ENCODE data around the gene AMY1A.
"Not testable (repeated sequence)": the region's sequence is repeated elsewhere in the genome, so short reads cannot be mapped to it uniquely, and the experiment has no call there.

Gene AMY1A

DNA sequence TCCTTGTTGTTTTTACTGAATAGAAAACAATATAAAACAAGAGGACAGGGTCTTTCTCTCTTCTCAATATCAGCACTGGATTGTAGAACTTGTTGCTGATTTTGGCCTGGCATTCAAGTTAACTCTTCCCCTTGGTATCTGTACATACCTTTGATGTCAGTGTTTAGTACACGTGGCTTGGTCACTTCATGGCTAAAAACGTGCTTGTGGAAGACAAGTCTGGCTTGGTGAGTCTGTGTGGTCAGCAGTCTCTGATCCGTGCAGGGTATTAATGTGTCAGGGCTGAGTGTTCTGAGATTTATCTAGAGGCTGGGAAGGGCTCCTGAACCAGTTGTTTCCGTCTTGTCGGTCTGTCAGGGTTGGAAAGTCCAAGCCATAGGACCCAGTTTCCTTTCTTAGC is at the start of gene AMY1A:
Gene AMY1A (plus strand): TSS at position 301 of the 400 bp plus-strand sequence. CDS start 571 bp downstream, outside the sequence.
- DNase-seq: not testable (repeated sequence)

DNA sequence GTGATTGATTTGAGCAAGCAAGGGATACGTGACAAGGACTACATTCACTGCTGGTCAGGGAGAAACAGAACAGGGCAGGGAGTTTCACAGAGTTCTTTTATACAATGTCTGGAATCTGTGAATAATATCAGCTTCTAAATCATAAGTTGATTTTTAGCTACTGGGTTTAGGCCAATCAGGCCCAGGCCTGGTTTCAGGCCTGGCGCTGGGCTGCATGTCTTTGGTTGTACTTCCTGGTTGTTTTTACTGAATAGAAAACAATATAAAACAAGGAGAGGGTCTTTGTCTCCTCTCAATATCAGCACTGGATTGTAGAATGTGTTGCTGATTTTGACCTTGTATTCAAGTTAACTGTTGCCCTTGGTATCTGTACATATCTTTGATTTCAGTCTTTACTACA is 39.2 kb upstream of the AMY1A start:
- no peak for DNase-seq

DNA sequence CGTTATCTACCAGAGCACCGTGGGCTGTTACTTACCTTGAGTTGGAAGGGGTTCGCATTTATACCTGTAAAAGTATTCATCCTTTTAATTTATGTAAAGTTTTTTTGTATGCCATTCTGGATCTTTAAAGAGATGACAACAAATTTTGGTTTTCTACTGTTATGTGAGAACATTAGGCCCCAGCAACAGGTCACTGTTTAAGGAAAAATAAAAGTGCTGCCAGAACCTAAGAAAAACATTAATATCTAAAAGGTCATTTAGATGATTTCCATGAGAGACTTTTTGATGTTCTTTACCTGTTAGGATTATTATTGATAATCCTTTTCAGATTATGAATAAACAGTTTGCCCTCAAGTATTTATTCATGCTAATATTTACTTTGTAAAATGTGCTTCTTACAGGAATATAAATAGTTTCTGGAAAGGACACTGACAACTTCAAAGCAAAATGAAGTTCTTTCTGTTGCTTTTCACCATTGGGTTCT is 38.5 kb upstream of the AMY1A start, which contains the start of gene AMY2A:
Gene AMY2A (plus strand): TSS at position 434 of the 484 bp plus-strand sequence. CDS start 14 bp downstream, at position 448.
- not testable (repeated sequence) for DNase-seq

DNA sequence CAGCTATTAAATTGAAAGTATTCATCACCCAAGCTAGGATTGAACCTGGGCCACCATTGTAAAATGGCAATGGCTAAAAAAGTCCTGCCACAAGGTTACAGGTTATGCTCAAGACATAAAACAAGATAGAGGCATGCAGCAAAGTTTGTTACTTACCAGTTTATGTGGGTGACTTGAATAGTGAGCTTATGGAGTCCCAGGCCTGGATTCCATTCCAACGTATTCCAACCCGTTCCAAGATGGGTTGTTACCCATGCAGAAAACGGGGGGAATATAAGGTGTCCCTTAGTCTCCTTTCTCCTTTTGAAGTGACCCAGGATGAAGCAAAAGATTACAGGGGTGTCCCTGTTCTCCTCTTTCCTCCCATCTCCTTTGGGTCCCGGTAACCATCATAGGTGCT is 28.1 kb upstream of the AMY1A start:
- not testable (repeated sequence) for DNase-seq

DNA sequence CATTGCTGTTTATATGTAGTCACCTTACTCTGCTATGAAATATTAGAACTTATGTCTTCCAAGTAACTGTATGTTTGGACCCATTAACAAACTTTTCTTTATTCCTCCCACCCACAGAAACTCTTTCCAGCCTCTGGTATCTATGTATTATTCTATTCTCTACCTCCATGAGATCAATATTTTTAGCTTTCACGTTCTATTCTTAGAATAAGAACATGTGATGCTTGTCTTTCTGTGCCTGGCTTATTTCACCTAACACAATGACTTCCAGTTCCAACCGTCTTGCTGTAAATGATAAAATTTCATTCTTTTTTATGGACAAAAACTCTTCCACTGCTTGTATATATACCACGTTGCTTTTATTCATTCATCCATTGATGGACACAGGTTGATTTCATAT is 14.4 kb upstream of the AMY1A start:
- not testable (repeated sequence) for DNase-seq

DNA sequence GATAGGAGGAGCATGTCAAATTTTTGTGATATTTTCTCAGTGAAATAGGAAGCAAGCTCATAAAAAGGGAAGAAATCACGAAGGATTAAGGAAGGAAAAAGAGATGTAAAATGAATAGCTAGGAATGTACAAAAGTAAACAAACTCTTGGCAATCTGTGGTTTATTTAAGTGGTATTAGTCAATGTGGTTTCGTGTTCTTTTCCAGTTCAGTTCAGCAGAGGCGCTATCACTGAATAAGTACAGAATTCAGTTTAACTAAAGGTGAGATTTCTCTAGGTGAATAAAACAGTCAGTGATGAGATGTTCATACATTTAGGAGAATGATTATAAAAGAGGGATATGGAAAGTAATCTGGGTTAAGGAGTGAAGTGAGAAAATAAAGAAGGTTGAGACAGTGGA is 11.7 kb upstream of the AMY1A start:
- DNase-seq: not testable (repeated sequence)

DNA sequence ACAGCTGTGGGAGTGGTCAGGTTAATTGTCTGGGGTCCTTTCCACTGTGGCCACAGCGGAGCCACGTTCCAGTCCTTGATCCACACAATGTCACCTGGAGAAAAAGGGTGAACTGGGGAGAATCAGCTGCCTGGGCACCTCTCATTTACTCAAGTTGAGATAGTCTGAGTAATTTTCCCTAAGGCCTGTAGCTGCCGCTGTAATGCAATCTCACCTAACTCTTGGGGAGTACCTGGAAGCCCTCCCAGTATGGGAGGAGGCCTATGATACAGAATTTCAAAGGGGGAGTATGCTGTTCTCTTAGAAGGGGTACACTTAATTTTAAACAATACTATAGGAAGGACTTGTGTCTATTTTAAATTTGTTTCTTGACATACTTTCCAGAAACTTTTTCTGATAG is 5.3 kb upstream of the AMY1A start:
- DNase-seq: not testable (repeated sequence)

DNA sequence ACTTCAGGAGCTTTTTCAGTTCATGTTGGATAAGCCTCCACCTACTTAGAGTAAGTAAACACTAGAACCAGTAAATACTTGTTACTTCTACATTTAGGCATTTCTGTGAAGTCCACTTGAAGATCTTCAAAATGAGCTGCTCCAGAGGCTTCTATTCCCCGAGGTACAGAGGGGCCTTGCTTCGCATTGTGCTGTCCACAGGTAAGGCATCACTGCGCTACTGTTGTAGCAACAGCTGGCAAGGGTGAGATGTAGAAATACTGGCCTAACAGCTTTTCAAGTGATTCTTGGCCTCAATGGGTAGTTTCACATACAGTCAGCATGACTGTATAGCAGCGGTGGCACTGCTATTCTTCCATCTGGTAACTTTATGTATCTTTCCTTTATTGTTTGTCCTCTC is 4.7 kb upstream of the AMY1A start:
- DNase-seq: not testable (repeated sequence)

DNA sequence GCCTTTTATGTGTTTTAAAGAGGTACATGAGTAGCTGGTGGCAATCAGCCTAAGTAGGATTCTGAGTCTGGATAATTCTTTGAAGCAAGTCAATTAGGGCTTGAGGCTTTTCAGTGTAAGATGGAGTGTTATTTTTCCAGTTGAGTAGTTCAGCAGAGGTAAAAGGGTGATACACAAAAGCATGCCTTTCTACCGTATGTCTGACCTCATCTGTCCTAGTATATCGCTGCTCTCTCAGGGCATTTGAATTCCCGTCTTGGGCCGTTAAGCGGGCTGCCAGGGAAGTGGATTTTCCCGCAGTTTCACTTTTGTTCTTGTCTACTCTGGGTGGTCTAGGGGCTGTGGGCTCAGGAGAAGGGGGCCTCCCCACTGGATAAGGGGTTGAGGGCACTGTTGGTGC is 1.4 kb upstream of the AMY1A start:
- not testable (repeated sequence) for DNase-seq

DNA sequence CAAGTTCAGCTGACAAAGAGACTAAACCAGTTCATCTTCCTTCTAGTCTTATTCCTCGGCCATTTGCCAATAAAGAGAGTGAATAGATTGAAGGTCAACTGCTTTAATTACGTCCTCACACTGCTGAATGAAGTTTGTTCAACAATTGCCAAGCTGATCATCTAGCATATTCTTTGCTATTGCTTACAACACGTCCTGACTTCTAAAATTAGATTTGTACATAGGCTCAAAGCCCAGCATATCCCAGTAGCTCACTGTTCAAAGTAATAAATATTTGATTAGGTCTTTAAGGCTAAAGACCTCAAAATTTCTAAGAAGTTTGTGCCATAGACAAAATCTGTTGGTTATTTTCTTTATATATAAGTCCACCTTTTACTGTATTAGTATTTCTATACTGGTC is 20.8 kb downstream of the AMY1A start:
- DNase-seq: not testable (repeated sequence)

DNA sequence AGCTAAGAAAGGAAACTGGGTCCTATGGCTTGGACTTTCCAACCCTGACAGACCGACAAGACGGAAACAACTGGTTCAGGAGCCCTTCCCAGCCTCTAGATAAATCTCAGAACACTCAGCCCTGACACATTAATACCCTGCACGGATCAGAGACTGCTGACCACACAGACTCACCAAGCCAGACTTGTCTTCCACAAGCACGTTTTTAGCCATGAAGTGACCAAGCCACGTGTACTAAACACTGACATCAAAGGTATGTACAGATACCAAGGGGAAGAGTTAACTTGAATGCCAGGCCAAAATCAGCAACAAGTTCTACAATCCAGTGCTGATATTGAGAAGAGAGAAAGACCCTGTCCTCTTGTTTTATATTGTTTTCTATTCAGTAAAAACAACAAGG is 40.5 kb downstream of the AMY1A start, which contains the start of gene AMY1B:
Gene AMY1B (minus strand): TSS at position 101 of the 400 bp plus-strand sequence. CDS start 571 bp downstream, outside the sequence.
- not testable (repeated sequence) for DNase-seq

DNA sequence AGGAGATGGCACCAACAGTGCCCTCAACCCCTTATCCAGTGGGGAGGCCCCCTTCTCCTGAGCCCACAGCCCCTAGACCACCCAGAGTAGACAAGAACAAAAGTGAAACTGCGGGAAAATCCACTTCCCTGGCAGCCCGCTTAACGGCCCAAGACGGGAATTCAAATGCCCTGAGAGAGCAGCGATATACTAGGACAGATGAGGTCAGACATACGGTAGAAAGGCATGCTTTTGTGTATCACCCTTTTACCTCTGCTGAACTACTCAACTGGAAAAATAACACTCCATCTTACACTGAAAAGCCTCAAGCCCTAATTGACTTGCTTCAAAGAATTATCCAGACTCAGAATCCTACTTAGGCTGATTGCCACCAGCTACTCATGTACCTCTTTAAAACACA is 41.9 kb downstream of the AMY1A start:
- not testable (repeated sequence) for DNase-seq

DNA sequence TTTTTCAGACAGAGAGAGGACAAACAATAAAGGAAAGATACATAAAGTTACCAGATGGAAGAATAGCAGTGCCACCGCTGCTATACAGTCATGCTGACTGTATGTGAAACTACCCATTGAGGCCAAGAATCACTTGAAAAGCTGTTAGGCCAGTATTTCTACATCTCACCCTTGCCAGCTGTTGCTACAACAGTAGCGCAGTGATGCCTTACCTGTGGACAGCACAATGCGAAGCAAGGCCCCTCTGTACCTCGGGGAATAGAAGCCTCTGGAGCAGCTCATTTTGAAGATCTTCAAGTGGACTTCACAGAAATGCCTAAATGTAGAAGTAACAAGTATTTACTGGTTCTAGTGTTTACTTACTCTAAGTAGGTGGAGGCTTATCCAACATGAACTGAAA is 45.1 kb downstream of the AMY1A start:
- DNase-seq: not testable (repeated sequence)

DNA sequence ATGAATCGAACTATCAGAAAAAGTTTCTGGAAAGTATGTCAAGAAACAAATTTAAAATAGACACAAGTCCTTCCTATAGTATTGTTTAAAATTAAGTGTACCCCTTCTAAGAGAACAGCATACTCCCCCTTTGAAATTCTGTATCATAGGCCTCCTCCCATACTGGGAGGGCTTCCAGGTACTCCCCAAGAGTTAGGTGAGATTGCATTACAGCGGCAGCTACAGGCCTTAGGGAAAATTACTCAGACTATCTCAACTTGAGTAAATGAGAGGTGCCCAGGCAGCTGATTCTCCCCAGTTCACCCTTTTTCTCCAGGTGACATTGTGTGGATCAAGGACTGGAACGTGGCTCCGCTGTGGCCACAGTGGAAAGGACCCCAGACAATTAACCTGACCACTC is 45.7 kb downstream of the AMY1A start:
- not testable (repeated sequence) for DNase-seq

DNA sequence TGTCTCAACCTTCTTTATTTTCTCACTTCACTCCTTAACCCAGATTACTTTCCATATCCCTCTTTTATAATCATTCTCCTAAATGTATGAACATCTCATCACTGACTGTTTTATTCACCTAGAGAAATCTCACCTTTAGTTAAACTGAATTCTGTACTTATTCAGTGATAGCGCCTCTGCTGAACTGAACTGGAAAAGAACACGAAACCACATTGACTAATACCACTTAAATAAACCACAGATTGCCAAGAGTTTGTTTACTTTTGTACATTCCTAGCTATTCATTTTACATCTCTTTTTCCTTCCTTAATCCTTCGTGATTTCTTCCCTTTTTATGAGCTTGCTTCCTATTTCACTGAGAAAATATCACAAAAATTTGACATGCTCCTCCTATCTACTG is 52.1 kb downstream of the AMY1A start:
- DNase-seq: not testable (repeated sequence)

DNA sequence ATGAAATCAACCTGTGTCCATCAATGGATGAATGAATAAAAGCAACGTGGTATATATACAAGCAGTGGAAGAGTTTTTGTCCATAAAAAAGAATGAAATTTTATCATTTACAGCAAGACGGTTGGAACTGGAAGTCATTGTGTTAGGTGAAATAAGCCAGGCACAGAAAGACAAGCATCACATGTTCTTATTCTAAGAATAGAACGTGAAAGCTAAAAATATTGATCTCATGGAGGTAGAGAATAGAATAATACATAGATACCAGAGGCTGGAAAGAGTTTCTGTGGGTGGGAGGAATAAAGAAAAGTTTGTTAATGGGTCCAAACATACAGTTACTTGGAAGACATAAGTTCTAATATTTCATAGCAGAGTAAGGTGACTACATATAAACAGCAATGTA is 54.8 kb downstream of the AMY1A start:
- not testable (repeated sequence) for DNase-seq

All from NCI-H446 treated with DMSO at 0.1 percent for 48 hours (cell line).